ENCODE results near the gene BTD.

GRCh38 chr3:15610082-15610759 lies 8.7 kb downstream of the BTD start:
- TF ChIP-seq, protein P1, sequence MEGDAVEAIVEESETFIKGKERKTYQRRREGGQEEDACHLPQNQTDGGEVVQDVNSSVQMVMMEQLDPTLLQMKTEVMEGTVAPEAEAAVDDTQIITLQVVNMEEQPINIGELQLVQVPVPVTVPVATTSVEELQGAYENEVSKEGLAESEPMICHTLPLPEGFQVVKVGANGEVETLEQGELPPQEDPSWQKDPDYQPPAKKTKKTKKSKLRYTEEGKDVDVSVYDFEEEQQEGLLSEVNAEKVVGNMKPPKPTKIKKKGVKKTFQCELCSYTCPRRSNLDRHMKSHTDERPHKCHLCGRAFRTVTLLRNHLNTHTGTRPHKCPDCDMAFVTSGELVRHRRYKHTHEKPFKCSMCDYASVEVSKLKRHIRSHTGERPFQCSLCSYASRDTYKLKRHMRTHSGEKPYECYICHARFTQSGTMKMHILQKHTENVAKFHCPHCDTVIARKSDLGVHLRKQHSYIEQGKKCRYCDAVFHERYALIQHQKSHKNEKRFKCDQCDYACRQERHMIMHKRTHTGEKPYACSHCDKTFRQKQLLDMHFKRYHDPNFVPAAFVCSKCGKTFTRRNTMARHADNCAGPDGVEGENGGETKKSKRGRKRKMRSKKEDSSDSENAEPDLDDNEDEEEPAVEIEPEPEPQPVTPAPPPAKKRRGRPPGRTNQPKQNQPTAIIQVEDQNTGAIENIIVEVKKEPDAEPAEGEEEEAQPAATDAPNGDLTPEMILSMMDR (IDR thresholded peaks at IDR 0.05; ENCODE audit: low read depth, low read length), result no peak
- TF ChIP-seq MYC (IDR thresholded peaks at IDR 0.05; ENCODE audit: low read depth, low read length) (0 out of 2 replicates have a peak, but pooled peaks have one; percentile 11), POLR2A (IDR thresholded peaks at IDR 0.05; ENCODE audit: extremely low read depth, insufficient read length) (no peak)
- TF ChIP-seq, protein P2, sequence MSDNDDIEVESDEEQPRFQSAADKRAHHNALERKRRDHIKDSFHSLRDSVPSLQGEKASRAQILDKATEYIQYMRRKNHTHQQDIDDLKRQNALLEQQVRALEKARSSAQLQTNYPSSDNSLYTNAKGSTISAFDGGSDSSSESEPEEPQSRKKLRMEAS (IDR thresholded peaks at IDR 0.05; ENCODE audit: low read depth, low read length), result no peak

Data from NB4 (cell line).